GM19438 (cell line): Measurements from ENCODE around the gene FLT1.
A peak's percentile ranks its signal among the peaks of the same experiment; 100 is the strongest.

Experiments used
- ATAC-seq: cut with Tn5 transposase; IDR thresholded peaks from one replicate; pipeline ENCODE4 v1.9.1; 2021; ENCODE audit warnings: low read depth; ENCODE audit not compliant: unreplicated experiment

FLT1 gene

DNA sequence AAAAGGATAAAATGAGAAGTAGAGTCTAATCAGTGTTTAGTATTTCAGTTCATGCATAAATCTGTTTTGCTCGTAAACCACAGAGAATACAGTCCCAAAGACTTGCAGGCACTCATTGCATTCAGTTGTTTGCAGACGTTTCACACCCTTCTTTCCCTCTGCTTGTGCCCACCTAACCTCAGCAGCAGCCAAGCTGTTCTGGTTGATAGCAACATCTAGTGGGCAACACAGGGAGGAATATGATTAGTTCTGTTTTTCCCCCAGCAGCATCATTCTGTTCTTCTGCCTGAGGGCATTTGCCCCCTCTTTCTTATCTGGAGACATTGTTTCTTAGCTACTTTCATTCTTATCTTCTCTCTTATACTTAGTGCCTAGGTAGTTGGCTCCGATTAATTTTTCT lies 221.0 kb downstream of the FLT1 start:
- ATAC-seq, result no peak

DNA sequence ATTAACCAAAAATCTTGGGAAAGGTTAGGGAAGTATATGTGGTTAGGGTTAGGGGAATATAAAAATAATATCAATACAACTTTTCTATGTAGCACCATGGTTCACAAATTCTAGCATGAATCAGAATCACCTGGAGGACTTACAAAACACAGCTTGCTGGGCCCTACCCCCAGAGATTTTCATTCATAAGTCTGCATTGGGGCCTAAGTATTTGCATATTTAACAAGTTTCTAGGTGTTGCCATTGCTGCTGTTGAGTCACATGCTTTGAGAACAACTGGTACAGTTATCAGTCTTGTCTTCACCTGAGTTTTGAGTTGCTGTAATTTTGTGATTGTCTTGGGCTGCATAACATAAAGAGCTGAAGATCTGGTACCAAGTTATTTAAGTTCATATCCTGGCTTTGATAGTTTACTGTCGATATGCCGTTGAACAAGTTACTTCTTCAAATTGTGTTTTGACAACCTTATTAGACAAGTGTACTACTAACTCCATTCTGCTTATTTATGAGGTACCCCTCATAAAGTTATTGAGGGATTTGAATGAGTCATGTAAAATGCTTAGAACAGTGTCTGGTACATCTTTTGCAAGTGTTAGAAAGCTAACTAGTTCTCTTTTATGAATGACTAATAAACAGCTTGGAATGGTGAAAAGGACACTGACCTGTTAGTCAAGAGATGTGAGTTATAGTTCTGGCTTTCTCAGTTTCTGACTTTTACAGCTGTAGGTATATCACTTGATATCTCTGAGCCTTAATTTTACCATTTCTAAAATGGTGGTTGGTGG lies 223.7 kb downstream of the FLT1 start:
- no peak for ATAC-seq

DNA sequence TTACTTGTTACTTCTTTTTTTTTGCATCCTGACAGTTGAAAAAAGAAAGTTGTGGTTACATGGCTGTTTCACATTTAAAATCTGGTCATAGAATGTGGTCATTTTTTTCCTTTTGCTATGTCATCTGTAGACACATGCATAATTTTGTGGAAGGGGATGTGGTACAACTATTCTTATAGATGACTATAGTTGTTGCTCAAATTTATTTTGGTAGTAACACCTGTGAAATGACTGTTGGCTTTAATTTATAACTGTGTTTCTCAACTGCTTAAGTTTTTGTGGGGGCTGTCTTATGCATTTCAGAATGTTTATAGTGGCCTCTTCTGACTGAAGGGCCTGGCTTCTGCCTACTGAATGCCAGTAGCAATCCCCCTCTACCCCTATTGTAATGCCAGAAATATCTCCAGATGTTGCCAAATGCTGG lies 226.1 kb downstream of the FLT1 start:
- peak; percentile 98 for ATAC-seq

DNA sequence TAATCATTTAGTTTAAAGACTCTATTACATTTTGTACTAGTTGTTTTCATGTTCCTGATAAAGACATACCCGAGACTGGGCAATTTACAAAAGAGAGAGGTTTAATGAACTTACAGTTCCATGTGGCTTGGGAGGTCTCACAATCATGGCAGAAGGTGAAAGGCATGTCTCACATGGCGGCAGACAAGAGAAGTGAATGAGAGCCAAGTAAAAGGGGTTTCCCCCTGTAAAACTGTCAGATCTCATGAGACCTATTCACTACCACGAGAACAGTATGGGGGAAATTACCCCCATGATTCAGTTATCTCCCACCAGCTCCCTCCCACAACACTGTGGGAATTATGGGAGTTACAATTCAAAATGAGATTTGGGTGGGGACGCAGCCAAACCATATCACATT lies 227.4 kb downstream of the FLT1 start:
- ATAC-seq, result no peak

DNA sequence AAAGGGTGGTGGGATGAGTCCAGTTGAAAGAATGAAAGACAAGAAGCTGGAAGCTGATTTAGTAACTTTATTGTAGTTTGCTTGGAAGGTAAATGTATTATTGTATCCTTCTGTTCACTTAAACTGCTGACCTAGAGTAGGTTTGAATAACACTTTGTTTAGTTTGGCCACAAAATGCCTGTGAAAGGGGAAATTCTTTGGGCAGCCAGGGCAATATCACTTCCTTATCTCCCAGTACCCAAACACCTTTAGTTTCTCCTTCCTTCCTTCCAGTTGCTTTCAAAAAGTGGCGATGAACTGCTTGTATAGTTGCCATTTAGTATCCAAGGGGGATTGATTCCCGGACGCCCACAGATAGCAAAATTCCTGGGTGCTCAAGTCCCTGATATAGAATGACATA lies 236.5 kb downstream of the FLT1 start:
- ATAC-seq, result no peak

DNA sequence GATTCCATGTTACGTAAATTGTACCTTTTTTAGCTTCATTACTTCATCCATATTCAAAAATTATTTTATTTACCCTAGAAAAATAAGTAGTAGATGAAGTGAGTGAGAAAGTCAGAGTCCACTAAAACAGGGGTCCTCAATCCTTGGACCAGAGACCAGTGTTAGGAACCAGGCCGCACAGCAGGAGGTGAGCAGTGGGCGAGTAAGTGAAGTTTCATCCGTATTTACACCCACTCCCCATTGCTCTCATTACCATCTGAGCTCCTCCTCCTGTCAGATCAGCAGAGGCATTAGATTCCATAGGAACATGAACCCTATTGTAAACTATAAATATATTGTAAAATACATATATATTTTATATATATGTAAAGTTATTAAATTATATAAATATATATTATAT lies 237.6 kb downstream of the FLT1 start:
- no peak for ATAC-seq

DNA sequence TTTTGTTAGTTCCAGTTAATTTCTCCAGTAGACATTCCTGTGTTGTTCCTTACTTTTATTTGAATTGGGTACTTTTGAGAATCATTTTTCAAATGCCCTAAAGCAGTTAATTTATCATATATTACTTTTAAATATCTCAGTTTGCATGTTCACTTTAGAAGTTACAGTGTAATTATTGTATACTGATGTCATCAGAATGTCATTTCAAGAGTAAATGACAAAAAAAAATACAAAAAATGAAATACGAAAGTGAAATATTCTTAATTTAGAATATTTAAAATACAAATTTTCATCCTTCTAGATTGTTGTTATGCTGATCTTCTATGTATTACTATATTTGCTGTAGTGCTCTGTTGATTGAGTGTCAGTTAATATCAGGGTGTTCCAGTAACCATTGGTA lies 242.4 kb downstream of the FLT1 start:
- no peak for ATAC-seq

DNA sequence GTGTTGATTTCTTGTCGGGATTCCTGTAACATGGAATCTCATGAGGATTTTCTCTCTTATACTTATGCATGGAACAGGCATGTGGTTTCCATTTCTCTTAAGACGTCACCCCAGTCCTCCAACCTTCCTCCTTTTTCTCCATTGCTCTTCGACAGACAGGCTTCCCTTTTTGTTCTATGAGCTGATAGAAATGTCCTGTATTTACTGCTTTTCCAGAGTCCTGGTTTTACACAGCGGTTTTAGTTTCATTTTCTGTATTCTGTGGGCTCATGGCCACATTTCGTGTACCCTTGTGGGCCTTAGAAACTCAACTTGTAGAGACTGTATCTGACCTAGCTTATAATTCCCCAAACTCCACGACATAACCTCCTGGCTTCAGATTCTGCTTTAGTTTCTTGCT lies 243.5 kb downstream of the FLT1 start:
- ATAC-seq, result no peak

DNA sequence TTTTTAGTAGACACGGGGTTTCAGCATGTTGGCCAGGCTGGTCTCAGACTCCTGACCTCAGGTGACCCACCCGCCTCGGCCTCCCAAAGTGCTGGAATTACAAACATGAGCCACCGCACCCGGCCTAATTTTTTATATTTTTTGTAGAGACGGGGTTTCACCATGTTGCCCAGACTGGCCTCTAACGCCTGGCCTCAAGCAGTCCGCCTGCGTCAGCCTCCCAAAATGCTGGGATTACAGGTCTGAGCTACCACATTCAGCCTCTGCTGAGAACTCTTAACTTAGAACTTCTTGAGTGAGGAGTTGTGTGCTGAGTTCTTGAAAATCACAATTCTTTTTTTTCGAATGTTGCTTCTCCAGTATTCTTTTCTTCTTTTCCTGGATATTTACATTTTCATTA lies 244.4 kb downstream of the FLT1 start:
- ATAC-seq, result no peak
